Large intestine (tissue), 3 donors: ENCODE measurements around the gene SDK1. TPM values are rescaled to one million over a fixed set of nuclear protein-coding genes. Genes with fewer than 3 reads are reported as not detected.

Source experiments
- DNase-seq, 2 donors: peaks; one replicate each; pipeline versions ENCODE4 v3.0.0 to v3.0.0-alpha.2; 2013
- H3K27ac ChIP-seq: one replicate; pipeline ENCODE4 v1.5.1; 2013; ENCODE audit warnings: low read length
- H3K27me3 ChIP-seq: 2 replicates; pipeline ENCODE4 v1.6.1; 2013; ENCODE audit warnings: low read length; ENCODE audit not compliant: control insufficient read depth, insufficient read depth
- H3K36me3 ChIP-seq: 2 replicates; pipeline ENCODE4 v1.6.1; 2013; ENCODE audit warnings: low read length; ENCODE audit not compliant: control insufficient read depth, insufficient read depth
- H3K4me1 ChIP-seq: one replicate; pipeline ENCODE4 v1.6.1; 2013; ENCODE audit warnings: low read length; ENCODE audit not compliant: control insufficient read depth, insufficient read depth
- H3K4me3 ChIP-seq: one replicate; pipeline ENCODE4 v1.5.1; 2013; ENCODE audit warnings: low read length
- H3K9me3 ChIP-seq: one replicate; pipeline ENCODE4 v1.6.1; 2013; ENCODE audit warnings: mild to moderate bottlenecking, low read depth, low read length, moderate library complexity; ENCODE audit not compliant: control insufficient read depth
- WGBS: methylation state at CpG from one replicate; pipeline ENCODE4 v1.1.5; 2013; ENCODE audit warnings: low lambda C conversion rate; ENCODE audit not compliant: insufficient coverage; 5-methylcytosine and 5-hydroxymethylcytosine counted together
- polyA plus RNA-seq: library from polyadenylated mRNA; unstranded; fragments of 120-200 nt; gene quantifications from one replicate; pipeline ENCODE4 v1.2.1, GENCODE V29; 2013

The SDK1 gene
- polyA plus RNA-seq, 1 donor, result 6.4 TPM

DNA sequence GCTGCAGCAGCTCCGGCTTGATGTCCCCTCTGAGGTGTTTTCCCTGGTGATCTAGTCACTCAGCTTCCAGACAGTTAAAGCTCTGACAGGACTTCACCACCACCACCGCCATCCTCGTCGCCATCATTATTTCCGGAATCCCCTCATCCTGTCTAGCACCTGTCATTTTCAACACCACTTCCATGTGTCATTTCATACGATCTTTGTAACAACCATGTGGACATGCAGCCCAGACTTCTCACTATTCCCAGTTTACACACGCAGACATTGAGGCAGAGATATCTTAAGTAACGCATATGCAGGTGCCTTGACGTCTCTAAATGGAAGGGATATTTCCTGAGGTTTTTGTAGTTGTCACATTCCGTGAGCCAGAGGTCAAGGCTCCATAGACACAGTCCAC is 850.5 kb downstream of the SDK1 start:
- 96% methylated on average over 3 of the region's 10 CpGs for WGBS
- H3K4me3 ChIP-seq, result no peak overlapping the region
- no peaks in the 10 kb centered on the region for H3K27me3 ChIP-seq
- H3K36me3 ChIP-seq, result no peaks in the 10 kb centered on the region
- peaks cover 2% of the 10 kb centered on the region for H3K4me1 ChIP-seq
- no peak overlapping the region for H3K27ac ChIP-seq
- DNase-seq, result no peak
- H3K9me3 ChIP-seq, result no peaks in the 10 kb centered on the region

DNA sequence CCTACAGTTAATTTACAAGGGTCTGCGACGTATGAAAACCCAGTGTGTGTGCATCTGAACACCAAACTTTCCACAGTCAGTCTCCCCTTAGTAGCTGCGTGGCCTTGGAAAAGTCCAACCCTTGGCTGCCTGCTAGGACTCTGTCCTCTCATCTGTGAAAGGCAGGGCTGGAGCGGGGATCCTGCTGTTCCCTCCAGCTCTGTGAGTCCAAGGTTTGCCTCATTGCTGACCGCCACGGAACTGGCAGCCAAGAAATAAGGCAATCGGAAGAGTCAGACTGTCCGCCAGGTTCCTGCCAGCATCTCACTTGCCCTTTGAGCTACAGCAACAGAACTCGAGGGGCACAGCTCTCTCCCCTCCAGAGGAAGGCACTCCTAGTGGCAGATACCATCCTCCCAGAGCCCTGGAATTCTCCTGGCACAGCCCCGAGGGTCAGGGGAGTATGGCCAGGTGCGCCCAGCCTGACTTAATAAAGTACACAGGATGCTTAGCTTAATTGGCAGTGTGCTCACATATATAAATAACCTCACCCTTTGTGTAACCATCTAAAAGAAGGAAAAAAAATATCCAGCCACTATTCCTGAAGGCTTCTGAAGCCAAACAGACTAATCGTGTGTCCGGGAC is 851.0 kb downstream of the SDK1 start:
- no peak overlapping the region for H3K4me3 ChIP-seq
- H3K4me1 ChIP-seq, result peaks cover 4% of the 10 kb centered on the region
- H3K27ac ChIP-seq, result no peak overlapping the region
- H3K36me3 ChIP-seq, result no peaks in the 10 kb centered on the region
- WGBS, result 80% methylated on average over 2 of the region's 13 CpGs
- H3K9me3 ChIP-seq, result no peaks in the 10 kb centered on the region
- H3K27me3 ChIP-seq, result no peaks in the 10 kb centered on the region
- DNase-seq, result peak in 1 of 2 donors; percentile 49

DNA sequence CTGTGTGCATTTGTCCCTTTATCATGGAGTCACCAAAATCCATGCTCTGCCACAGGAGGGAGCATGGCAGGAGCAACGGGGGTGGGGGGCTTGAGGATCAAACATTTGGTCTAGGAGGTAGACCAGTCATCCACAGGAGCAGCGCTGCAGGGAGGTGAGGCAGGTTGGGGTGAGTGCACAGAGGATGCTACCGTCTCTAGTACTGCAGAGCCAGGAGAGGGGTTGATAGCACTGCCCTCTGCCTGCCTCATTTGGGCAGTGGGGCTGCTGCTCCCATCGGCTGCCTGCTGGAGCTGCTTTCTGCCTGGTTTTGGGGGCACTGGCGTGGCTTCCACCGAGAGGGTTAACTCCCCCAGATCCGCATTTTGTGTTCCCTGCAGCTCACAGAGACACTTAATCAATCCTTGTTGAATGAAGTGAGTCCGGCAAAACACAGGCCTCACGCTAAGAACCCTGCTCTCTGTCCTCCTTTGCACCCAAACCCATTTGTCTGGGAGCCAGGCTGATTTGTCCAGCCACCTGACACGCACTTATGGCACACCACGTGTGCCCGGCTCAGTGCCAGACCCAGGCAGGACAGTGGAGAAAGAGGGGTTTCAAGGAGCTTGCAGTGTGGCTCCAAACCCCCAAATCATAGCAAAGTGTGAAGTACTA is 854.0 kb downstream of the SDK1 start:
- Histone ChIP-seq H3K4me1 (peaks cover 4% of the 10 kb centered on the region), H3K27me3 (no peaks in the 10 kb centered on the region), H3K4me3 (no peak overlapping the region), H3K36me3 (no peaks in the 10 kb centered on the region), H3K27ac (no peak overlapping the region), H3K9me3 (no peaks in the 10 kb centered on the region)
- no peak for DNase-seq
- no CpG with 5 or more reads among the region's 12 CpGs for WGBS

DNA sequence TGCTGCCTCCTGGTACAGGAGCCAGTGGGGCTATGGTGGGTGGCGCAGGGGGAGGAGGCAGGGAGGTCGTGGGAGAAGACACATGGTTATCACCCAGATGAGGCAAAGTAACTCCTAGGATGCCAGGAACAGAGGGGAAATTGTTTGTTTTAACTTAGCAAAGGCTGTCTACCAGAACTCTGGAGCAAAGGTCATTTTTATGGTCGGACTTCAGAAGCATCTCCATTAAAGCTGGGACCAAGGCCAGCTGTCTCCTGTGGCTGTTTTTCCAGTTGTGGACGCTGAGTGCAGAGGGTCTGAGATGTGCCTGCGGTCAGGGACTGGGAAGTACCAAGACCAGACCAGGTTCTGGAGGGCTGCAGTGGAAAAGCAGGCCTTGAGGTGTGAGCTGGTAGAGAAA is 855.1 kb downstream of the SDK1 start:
- Histone ChIP-seq H3K4me1 (peaks cover 4% of the 10 kb centered on the region), H3K4me3 (no peak overlapping the region), H3K27ac (no peak overlapping the region), H3K9me3 (no peaks in the 10 kb centered on the region), H3K27me3 (no peaks in the 10 kb centered on the region), H3K36me3 (no peaks in the 10 kb centered on the region)
- no CpG with 5 or more reads among the region's 5 CpGs for WGBS
- DNase-seq, result peak in 1 of 2 donors; percentile 57

DNA sequence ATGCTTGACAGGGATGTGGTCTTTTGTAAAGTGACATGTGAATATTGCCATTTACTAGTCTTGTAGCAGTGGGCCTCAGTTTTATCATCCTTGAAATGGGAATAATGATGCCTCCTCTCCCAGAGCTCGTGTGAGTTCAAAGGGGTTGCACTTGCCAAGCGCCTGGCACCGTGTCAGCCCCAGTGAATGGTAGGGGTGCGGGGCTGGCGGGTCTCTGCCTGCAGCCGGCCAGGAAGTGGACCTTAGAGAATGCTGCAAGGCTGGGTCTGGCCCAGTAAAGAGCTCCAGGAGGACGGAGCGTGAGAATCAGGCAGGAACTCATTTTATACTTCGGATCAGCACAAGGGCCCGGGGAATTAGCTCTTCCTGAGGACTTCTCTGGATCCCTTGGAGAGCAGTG is 856.6 kb downstream of the SDK1 start:
- no peak overlapping the region for H3K27ac ChIP-seq
- H3K27me3 ChIP-seq, result no peaks in the 10 kb centered on the region
- no peak for DNase-seq
- H3K4me1 ChIP-seq, result peaks cover 4% of the 10 kb centered on the region
- WGBS, result no CpG with 5 or more reads among the region's 10 CpGs
- no peaks in the 10 kb centered on the region for H3K9me3 ChIP-seq
- no peak overlapping the region for H3K4me3 ChIP-seq
- no peaks in the 10 kb centered on the region for H3K36me3 ChIP-seq

DNA sequence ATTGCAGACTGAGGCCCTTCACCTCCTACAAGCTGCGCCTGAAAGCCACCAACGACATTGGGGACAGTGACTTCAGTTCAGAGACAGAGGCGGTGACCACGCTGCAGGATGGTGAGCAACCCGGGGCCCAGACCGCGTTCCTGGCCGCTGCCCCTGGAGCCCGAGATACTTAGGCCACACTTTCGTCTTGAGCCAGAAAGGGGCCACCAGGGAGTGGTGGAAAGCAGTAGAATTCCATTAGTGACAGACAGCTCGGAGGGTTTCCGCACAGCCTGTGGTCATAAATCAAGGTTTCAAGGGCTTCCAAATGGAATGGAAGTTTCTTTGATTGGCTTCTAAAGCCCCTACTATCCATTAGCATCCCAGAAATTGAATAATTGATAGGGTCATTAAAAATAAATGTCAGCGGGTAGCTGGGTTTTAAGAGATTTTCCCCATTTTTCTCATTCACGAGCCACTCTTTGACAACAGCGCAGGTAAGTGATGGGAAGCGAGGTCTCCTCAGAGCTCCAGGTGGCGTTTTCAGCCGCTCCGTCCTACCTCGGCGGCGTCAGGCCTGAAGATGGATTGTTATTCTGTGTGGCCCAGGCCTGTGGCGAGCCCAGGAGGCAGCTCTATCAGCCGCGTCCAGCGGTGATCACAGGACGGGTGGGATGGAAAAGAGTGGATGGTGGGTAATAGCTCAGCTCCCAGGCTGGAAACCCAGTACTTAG is 857.5 kb downstream of the SDK1 start:
- WGBS, result no CpG with 5 or more reads among the region's 27 CpGs
- peaks cover 4% of the 10 kb centered on the region for H3K4me1 ChIP-seq
- no peak overlapping the region for H3K27ac ChIP-seq
- H3K36me3 ChIP-seq, result no peaks in the 10 kb centered on the region
- H3K4me3 ChIP-seq, result no peak overlapping the region
- H3K9me3 ChIP-seq, result no peaks in the 10 kb centered on the region
- DNase-seq, result no peak
- H3K27me3 ChIP-seq, result no peaks in the 10 kb centered on the region

DNA sequence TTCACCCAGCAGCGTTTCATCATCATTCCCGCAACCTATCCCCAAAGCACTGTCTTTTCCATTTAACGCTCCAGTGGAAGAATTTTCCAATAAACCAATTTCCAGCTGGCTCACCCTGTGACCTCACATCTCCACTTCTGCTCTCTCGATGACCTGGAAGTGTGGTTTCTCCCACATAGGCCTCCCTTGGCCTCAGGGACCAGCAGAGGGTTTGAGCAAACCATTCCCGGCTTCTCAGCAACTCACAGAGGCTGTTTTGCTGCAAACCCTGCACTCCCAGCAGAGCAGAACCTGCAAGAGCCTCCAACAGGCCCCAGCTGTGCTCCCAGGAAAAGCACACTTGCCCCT is 858.1 kb downstream of the SDK1 start:
- Histone ChIP-seq H3K4me3 (no peak overlapping the region), H3K27ac (no peak overlapping the region), H3K27me3 (no peaks in the 10 kb centered on the region), H3K4me1 (peaks cover 4% of the 10 kb centered on the region), H3K9me3 (no peaks in the 10 kb centered on the region), H3K36me3 (no peaks in the 10 kb centered on the region)
- DNase-seq, result no peak
- no CpG with 5 or more reads among the region's 5 CpGs for WGBS

DNA sequence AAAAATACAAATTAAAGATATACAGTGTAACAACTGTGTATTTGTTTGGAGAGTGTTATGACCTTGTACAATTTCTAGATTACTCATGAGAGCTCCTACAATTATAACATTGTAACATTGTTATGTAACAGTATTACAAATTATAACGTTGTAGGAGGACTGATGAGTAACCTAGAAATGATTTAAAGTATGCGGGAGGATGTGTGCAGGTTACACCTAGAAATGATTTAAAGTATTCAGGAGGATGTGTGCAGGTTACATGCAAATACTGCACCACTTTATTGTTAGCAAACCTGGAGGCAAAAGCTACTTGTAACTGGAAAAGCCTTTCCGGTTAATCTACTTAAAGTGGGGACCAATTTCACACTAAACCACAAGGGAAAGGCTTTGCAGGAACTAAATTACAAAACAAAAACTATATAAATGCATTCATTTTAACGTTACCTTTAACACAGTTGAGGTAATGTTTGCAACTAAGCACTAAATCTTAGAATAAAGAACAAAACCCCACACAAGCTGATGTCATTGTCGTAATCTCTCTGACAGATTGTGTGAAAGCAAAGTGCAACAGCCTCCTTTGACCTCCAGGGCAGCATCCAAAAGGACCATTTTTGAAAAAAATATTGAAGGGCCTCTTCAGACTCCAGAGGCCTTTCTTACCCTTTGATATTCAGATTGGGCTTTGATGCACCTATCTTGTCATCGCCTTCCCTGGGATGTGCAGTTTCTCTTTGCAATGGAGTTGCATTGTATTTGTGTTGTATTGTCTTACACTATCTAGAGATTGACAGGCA is 858.9 kb downstream of the SDK1 start:
- H3K4me1 ChIP-seq, result peaks cover 4% of the 10 kb centered on the region
- WGBS, result 100% methylated on average over 1 of the region's 6 CpGs
- H3K27me3 ChIP-seq, result no peaks in the 10 kb centered on the region
- no peaks in the 10 kb centered on the region for H3K36me3 ChIP-seq
- no peaks in the 10 kb centered on the region for H3K9me3 ChIP-seq
- no peak overlapping the region for H3K4me3 ChIP-seq
- no peak overlapping the region for H3K27ac ChIP-seq
- peak in 1 of 2 donors; percentile 23 for DNase-seq

DNA sequence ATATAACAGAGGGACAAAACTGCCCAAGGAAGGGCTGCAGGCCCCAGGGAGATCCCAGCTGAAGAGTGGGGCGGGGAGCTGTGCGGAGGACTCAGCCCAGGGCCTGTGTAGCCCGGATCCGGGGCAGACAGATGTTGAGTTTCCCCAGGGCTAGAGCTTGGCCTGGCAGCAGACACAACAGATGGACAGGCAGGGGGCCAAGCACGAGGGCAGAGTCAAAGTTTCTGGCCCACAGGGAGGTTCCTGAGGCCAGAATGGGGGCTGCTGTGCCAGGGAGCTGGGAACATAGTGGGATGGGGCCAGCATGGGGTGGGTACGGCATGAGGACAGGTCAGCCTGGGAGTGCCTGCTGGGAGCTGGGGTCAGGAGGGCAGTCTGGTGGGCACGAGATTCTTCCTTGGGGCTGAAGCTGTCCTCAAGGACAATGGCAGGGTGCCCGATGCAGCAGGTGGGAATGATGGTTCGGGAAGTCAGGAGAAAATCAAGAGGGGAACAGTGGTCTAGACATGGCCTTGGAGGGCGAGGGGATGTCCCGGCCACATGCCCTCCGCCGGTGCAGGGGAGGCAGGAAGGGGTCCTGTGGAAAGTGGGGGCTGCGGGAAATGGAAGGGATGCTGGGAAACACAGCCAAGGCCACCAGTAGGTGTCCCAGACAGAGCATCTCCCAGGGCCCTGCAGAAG is 862.0 kb downstream of the SDK1 start:
- Histone ChIP-seq H3K9me3 (no peaks in the 10 kb centered on the region), H3K4me1 (no peaks in the 10 kb centered on the region), H3K4me3 (no peak overlapping the region), H3K36me3 (no peaks in the 10 kb centered on the region), H3K27ac (no peak overlapping the region), H3K27me3 (no peaks in the 10 kb centered on the region)
- 100% methylated on average over 1 of the region's 14 CpGs for WGBS
- no peak for DNase-seq
